Activated B cell treated with CpG ODN at 0.5 μM for 24 hours (primary cell): ENCODE data around the gene MED27. TPM values are rescaled to one million over a fixed set of nuclear protein-coding genes. Genes with fewer than 3 reads are reported as not detected.

Experiments used
- ATAC-seq: fragments of 200-7000 bp; cut with Tn5 transposase; one replicate; pipeline ENCODE4 v1.10.0; 2021; ENCODE audit warnings: low read depth, mild to moderate bottlenecking, moderate library complexity
- CTCF ChIA-PET: fragments of 350-600 bp; sonication (Branson Sonifier 250); formaldehyde crosslinking; loops from one replicate; lab custom pipeline; 2021; ENCODE audit warnings: antibody characterized with exemption; lab: Charles Lee
- POLR2A ChIA-PET: fragments of 350-600 bp; sonication (Branson Sonifier 250); formaldehyde crosslinking; loops from one replicate; lab custom pipeline; 2021; ENCODE audit warnings: antibody characterized with exemption; lab: Charles Lee
- DNase-seq: peaks from one replicate; pipeline ENCODE4 v3.0.0; 2022
- H3K27ac Mint-ChIP-seq: one replicate; pipeline ENCODE4 v1.8.0; 2020; ENCODE audit warnings: mixed read lengths
- H3K27me3 Mint-ChIP-seq: one replicate; pipeline ENCODE4 v1.8.0; 2021; ENCODE audit warnings: mixed read lengths
- H3K36me3 Mint-ChIP-seq: one replicate; pipeline ENCODE4 v1.8.0; 2021; ENCODE audit warnings: low read depth, mixed read lengths
- H3K4me1 Mint-ChIP-seq: one replicate; pipeline ENCODE4 v1.8.0; 2021; ENCODE audit warnings: mixed read lengths
- H3K4me3 Mint-ChIP-seq: one replicate; pipeline ENCODE4 v1.8.0; 2020; ENCODE audit warnings: mild to moderate bottlenecking, mixed read lengths
- H3K9me3 Mint-ChIP-seq: one replicate; pipeline ENCODE4 v1.8.0; 2020; ENCODE audit warnings: mixed read lengths
- intact Hi-C: fragments of 100-400 bp; cut with micrococcal nuclease; formaldehyde crosslinking; loops from one replicate; pipeline ENCODE4 v1.15.1; 2024
- total RNA-seq: library from RNA; stranded (reverse); gene quantifications from 2 replicates; pipeline ENCODE4 v1.2.3, GENCODE V29; 2022
- TF ChIP-seq, protein P1 (sequence below): fragments of 200-600 bp; IDR thresholded peaks from one replicate; pipeline ENCODE4 v1.8.0; 2022; ENCODE audit warnings: antibody characterized with exemption, mild to moderate bottlenecking

Gene MED27
- total RNA-seq, 1 donor from 2014 or later, result 24.5 TPM

DNA sequence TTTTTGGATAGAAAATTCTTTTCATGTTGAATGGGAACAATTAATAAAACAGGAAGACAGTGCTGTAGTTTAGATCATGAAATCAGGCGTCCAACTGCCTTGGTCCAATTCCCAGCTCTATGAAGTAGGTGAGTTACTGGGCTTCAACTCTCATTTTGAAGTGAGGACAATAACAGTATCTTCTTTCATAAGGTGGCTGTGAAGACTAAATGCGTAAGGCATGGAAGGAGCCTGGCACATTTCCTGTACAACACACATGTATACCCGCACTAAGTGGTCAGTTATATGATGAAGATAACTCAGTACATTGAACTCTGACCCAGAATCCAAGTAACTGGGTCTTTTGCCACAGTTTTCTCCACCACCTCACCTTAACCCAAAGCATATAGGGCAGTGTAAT, 120.6 kb downstream of the MED27 start:
- Mint-ChIP-seq H3K27me3 (no peaks in the 10 kb centered on the region), H3K4me3 (no peak overlapping the region), H3K9me3 (no peaks in the 10 kb centered on the region), H3K36me3 (peaks cover 18% of the 10 kb centered on the region), H3K27ac (no peak overlapping the region), H3K4me1 (no peaks in the 10 kb centered on the region)
- TF ChIP-seq, protein P1, sequence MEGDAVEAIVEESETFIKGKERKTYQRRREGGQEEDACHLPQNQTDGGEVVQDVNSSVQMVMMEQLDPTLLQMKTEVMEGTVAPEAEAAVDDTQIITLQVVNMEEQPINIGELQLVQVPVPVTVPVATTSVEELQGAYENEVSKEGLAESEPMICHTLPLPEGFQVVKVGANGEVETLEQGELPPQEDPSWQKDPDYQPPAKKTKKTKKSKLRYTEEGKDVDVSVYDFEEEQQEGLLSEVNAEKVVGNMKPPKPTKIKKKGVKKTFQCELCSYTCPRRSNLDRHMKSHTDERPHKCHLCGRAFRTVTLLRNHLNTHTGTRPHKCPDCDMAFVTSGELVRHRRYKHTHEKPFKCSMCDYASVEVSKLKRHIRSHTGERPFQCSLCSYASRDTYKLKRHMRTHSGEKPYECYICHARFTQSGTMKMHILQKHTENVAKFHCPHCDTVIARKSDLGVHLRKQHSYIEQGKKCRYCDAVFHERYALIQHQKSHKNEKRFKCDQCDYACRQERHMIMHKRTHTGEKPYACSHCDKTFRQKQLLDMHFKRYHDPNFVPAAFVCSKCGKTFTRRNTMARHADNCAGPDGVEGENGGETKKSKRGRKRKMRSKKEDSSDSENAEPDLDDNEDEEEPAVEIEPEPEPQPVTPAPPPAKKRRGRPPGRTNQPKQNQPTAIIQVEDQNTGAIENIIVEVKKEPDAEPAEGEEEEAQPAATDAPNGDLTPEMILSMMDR, result no peak
- no peak for ATAC-seq
- ChIA-PET POLR2A (no interaction called here), CTCF (no interaction called here)
- intact Hi-C loops, result no loop called here
- DNase-seq, result no peak

DNA sequence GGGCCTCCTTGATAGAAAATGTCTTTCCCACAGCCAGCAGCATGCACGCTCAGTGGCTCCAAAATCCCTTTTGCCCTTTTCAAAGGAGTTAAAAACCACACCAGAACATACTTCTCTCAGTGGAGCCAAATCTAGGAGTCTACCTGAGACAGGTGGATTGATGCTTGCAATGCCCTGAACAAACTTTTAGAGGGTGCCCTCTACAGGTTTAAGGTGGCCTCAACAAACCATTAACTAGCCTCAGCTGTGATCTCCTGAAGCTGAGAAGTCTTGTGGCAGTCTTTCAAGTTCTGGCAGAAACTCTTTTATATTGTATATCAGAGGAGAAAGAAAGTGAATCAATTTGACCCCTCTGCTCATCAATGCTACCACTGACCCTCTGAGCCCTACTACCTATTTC, 125.4 kb downstream of the MED27 start:
- Mint-ChIP-seq H3K36me3 (peaks cover 16% of the 10 kb centered on the region), H3K27ac (no peak overlapping the region), H3K4me3 (no peak overlapping the region), H3K9me3 (no peaks in the 10 kb centered on the region), H3K27me3 (no peaks in the 10 kb centered on the region), H3K4me1 (peaks cover 4% of the 10 kb centered on the region)
- TF ChIP-seq, protein P1, result no peak
- DNase-seq (no peak), ATAC-seq (no peak)
- ChIA-PET CTCF (no interaction called here), POLR2A (no interaction called here)
- intact Hi-C loops, result no loop called here

DNA sequence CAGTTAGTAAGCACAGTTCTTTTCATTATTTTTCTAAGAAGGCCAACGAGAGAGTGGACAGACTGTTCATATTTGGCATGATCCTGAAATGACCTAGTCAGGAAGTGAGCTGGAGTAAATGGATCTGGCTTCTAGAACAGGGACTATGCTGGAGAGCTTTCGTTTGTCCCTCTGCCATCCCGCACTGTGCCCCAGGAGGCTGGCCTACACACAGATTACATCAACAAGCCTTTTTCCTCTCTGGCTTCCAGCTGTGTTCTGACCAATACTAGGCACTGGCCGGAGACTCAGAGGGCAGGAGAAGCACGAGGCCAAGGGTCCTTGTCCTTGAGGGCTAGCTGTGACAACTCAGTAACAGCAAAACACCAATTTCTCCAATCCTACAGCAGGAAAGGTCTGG, 127.8 kb downstream of the MED27 start:
- TF ChIP-seq, protein P1, result no peak
- no peak overlapping the region for H3K4me3 Mint-ChIP-seq
- no peak for ATAC-seq
- DNase-seq, result no peak
- H3K27me3 Mint-ChIP-seq, result no peaks in the 10 kb centered on the region
- H3K27ac Mint-ChIP-seq, result no peak overlapping the region
- intact Hi-C loops, result no loop called here
- H3K36me3 Mint-ChIP-seq, result peaks cover 19% of the 10 kb centered on the region
- POLR2A ChIA-PET, result no interaction called here
- no peaks in the 10 kb centered on the region for H3K9me3 Mint-ChIP-seq
- peaks cover 4% of the 10 kb centered on the region for H3K4me1 Mint-ChIP-seq
- CTCF ChIA-PET, result no interaction called here

DNA sequence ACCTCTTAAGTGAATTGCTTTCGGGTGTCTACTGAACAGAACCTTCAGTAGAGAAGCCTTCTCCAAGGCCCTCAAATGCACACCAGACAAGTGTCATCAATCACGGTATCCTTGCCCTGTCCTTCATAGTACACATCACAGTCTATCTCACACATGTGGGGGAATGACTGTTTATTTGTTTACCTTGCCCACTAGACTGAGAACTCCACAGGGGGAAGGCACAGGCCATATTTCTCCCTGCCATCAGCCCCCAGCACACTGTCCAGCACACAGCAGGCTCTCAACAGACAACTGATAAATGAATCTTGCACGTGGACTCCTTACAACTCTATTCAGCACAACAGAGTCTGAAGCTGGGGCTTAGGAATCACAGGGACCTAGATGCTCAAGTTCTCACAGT, 128.5 kb downstream of the MED27 start:
- intact Hi-C loops, result no loop called here
- ChIA-PET POLR2A (no interaction called here), CTCF (no interaction called here)
- no peak for ATAC-seq
- H3K4me1 Mint-ChIP-seq, result peaks cover 4% of the 10 kb centered on the region
- H3K27ac Mint-ChIP-seq, result no peak overlapping the region
- H3K27me3 Mint-ChIP-seq, result no peaks in the 10 kb centered on the region
- H3K36me3 Mint-ChIP-seq, result peaks cover 19% of the 10 kb centered on the region
- DNase-seq, result no peak
- H3K4me3 Mint-ChIP-seq, result no peak overlapping the region
- TF ChIP-seq, protein P1, result no peak
- H3K9me3 Mint-ChIP-seq, result no peaks in the 10 kb centered on the region

DNA sequence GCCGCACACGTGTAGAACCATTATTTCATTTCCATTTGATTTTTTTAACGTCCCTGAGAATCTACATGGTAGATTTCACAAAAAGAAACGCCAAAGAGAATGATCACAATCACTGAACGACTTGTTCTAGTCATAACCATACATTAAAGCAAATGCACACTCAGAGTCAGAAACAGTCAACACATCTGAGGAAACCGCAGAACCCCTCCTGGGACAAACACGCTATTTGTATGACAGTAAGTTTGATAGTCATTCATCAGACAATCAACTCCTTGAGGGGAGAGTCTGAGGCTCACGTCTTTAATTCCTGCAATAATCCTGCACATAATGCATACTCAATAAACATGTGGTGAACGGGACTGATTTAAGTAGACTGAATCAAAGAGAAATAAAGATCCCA, 129.2 kb downstream of the MED27 start:
- intact Hi-C loops, result no loop called here
- H3K27ac Mint-ChIP-seq, result no peak overlapping the region
- H3K9me3 Mint-ChIP-seq, result no peaks in the 10 kb centered on the region
- DNase-seq (no peak), ATAC-seq (no peak)
- H3K4me3 Mint-ChIP-seq, result no peak overlapping the region
- H3K27me3 Mint-ChIP-seq, result no peaks in the 10 kb centered on the region
- ChIA-PET CTCF (no interaction called here), POLR2A (no interaction called here)
- H3K4me1 Mint-ChIP-seq, result peaks cover 4% of the 10 kb centered on the region
- H3K36me3 Mint-ChIP-seq, result peaks cover 17% of the 10 kb centered on the region
- TF ChIP-seq, protein P1, result no peak
